ENCODE results near the gene NFATC3.

The NFATC3 gene

GRCh38 chr16:68073902-68074760 lies 11.0 kb upstream of the NFATC3 start:
- no peak for DNase-seq

GRCh38 chr16:68074850-68075555 lies 10.2 kb upstream of the NFATC3 start:
- peak; percentile 78 for DNase-seq

- DNase-seq, result no peak
These were observed 9.2 kb upstream of the NFATC3 start for GRCh38 chr16:68075980-68076379.

- DNase-seq, result no peak
These were observed 8.6 kb upstream of the NFATC3 start for GRCh38 chr16:68076560-68076959.

GRCh38 chr16:68077866-68078700 lies 7.1 kb upstream of the NFATC3 start:
- DNase-seq, result no peak

- DNase-seq, result no peak
These were observed 6.3 kb upstream of the NFATC3 start for GRCh38 chr16:68078701-68079375.

- no peak for DNase-seq
These were observed 5.9 kb upstream of the NFATC3 start for GRCh38 chr16:68079376-68079625.

GRCh38 chr16:68079626-68080344 lies 5.4 kb upstream of the NFATC3 start:
- peak; percentile 68 to 81 for DNase-seq

- DNase-seq, result no peak
These were observed 3.1 kb upstream of the NFATC3 start for GRCh38 chr16:68081861-68082628.

GRCh38 chr16:68082629-68083238 lies 2.4 kb upstream of the NFATC3 start:
- no peak for DNase-seq

- no peak for DNase-seq
These were observed 1.9 kb upstream of the NFATC3 start for GRCh38 chr16:68083239-68083781.

GRCh38 chr16:68083861-68084503 lies 1.2 kb upstream of the NFATC3 start:
- no peak for DNase-seq

- DNase-seq, result peak; percentile 89 to 90
These were observed 489 bp upstream of the NFATC3 start for GRCh38 chr16:68084504-68085258.

GRCh38 chr16:68086336-68086841 lies 1.2 kb downstream of the NFATC3 start:
- DNase-seq, result no peak

- no peak for DNase-seq
These were observed 1.7 kb downstream of the NFATC3 start for GRCh38 chr16:68086860-68087268.

- DNase-seq, result no peak
These were observed 2.5 kb downstream of the NFATC3 start for GRCh38 chr16:68087688-68088087.

- DNase-seq, result no peak
These were observed 3.2 kb downstream of the NFATC3 start for GRCh38 chr16:68088130-68088972.

GRCh38 chr16:68089067-68089466 lies 3.9 kb downstream of the NFATC3 start:
- no peak for DNase-seq

Data from CD4-positive, alpha-beta T cell treated with Interferon alpha-2 for 1 hour (primary cell).